Left lung (tissue), 10 donors: ENCODE results near the gene DPYD. TPM values are rescaled to one million over a fixed set of nuclear protein-coding genes. Genes with fewer than 3 reads are reported as not detected.

Source experiments
- ATAC-seq: fragments of 200-7000 bp; cut with Tn5 transposase; one replicate; pipeline ENCODE4 v1.9.1; 2020; ENCODE audit warnings: moderate library complexity
- DNase-seq, 4 donors: peaks; one replicate each; pipeline ENCODE4 v3.0.0-alpha.2; 2013 to 2020
- H3K27ac ChIP-seq, 2 donors: fragments of 200-600 bp; sonication (generic) in 1 of 2; one replicate each; pipeline versions ENCODE4 v1.5.0 to v1.8.0; 2020 to 2021
- H3K27me3 ChIP-seq, 2 donors: fragments of 200-600 bp; sonication (generic) in 1 of 2; one replicate each; pipeline versions ENCODE4 v1.5.0 to v1.8.0; 2020 to 2021
- H3K36me3 ChIP-seq, 2 donors: fragments of 200-600 bp; sonication (generic) in 1 of 2; one replicate each; pipeline versions ENCODE4 v1.5.0 to v1.8.0; 2020 to 2021
- H3K4me1 ChIP-seq, 2 donors: fragments of 200-600 bp; one replicate each; pipeline ENCODE4 v1.8.0; 2021
- H3K4me3 ChIP-seq, 2 donors: fragments of 200-600 bp; sonication (generic) in 1 of 2; one replicate each; pipeline versions ENCODE4 v1.5.0 to v1.8.0; 2020 to 2021; ENCODE audit warnings: mild to moderate bottlenecking in 1 of 2
- H3K9me3 ChIP-seq, 2 donors: fragments of 200-600 bp; sonication (generic) in 1 of 2; one replicate each; pipeline versions ENCODE4 v1.5.0 to v1.8.0; 2020 to 2021
- intact Hi-C, 2 donors: fragments of 100-400 bp; cut with DNase I; formaldehyde crosslinking; loops; one replicate each; pipeline versions ENCODE4 v1.11.2 to v1.14.2; 2022
- polyA plus RNA-seq, 6 donors: library from polyadenylated mRNA; unstranded; fragments of 120-200 nt; gene quantifications; one replicate each; pipeline ENCODE4 v1.2.1, GENCODE V29; 2013; ENCODE audit not compliant: insufficient read length in 6 of 6
- total RNA-seq, 2 donors: library from RNA; stranded (reverse); fragmentation: NEBNext Ultra II Directional; extraction: Animal tissue kit (Norgen Biotek cat#: 25700); gene quantifications; one replicate each; pipeline ENCODE4 v1.2.1, GENCODE V29; 2021
- TF ChIP-seq, protein P1 (sequence below), 2 donors: fragments of 200-600 bp; sonication (generic) in 1 of 2; IDR thresholded peaks; one replicate each; pipeline versions ENCODE4 v1.5.0 to v1.8.0; 2021; ENCODE audit warnings: antibody characterized with exemption in 2 of 2
- donor health status: DM: no; HTN: yes; CAD: no.
- donor health status: DM: no; HTN: no; CAD: no.

Gene DPYD
- total and polyA plus RNA-seq, 8 donors, result 21.4 to 106 (median 26.1) TPM

DNA sequence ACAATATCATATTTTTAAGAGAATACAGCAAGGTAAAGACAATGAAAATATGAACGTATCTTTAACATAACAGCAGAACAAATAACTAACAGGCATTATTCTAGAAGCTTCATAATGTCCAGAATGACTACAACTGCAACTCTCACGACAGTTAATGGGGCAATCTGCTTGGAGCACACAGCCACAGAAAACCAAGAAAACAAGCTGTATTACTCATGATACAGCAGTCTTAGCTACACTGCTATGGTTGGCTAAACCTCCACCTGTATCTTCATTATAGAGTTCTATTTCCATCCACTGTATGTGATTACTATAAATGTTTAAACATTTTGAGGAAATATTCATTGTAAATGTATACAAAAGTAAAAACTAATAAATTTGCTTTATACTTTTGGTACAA is 139.9 kb downstream of the DPYD start:
- no peak overlapping the region for H3K27ac ChIP-seq
- TF ChIP-seq, protein P1, sequence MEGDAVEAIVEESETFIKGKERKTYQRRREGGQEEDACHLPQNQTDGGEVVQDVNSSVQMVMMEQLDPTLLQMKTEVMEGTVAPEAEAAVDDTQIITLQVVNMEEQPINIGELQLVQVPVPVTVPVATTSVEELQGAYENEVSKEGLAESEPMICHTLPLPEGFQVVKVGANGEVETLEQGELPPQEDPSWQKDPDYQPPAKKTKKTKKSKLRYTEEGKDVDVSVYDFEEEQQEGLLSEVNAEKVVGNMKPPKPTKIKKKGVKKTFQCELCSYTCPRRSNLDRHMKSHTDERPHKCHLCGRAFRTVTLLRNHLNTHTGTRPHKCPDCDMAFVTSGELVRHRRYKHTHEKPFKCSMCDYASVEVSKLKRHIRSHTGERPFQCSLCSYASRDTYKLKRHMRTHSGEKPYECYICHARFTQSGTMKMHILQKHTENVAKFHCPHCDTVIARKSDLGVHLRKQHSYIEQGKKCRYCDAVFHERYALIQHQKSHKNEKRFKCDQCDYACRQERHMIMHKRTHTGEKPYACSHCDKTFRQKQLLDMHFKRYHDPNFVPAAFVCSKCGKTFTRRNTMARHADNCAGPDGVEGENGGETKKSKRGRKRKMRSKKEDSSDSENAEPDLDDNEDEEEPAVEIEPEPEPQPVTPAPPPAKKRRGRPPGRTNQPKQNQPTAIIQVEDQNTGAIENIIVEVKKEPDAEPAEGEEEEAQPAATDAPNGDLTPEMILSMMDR (IDR thresholded peaks at IDR 0.05), result no peak
- H3K36me3 ChIP-seq, result peaks cover 0 to 4% of the 10 kb centered on the region in 2 donors
- H3K4me3 ChIP-seq, result no peak overlapping the region
- no peaks in the 10 kb centered on the region for H3K27me3 ChIP-seq
- no peaks in the 10 kb centered on the region for H3K9me3 ChIP-seq
- H3K4me1 ChIP-seq, result no peaks in the 10 kb centered on the region
- DNase-seq (no peak), ATAC-seq (no peak)
- intact Hi-C loops, result no loop called here

DNA sequence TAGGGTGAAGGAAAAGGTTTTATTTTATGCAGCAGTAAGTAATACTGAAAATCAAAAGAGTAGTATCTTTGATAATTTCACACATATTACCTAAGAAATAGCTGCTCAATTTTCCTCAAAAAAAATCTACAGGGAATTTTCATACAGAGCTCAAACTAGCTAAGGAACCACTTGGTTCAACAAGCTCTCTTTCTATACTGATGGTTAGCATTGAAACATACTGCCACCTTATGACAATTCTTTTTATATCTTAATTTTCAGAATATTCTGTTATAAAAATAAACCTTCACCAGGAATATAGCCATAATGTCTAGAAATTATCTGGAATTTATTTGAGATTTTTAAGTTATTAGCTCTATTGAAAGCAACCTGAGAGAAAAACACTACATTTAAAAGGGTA is 142.1 kb downstream of the DPYD start:
- DNase-seq (peak in 1 of 4 donors; percentile 5), ATAC-seq (no peak)
- H3K27me3 ChIP-seq, result no peaks in the 10 kb centered on the region
- H3K36me3 ChIP-seq, result peaks cover 0 to 8% of the 10 kb centered on the region in 2 donors
- TF ChIP-seq, protein P1 (IDR thresholded peaks at IDR 0.05), result no peak
- no peak overlapping the region for H3K27ac ChIP-seq
- H3K4me1 ChIP-seq, result no peaks in the 10 kb centered on the region
- intact Hi-C loops, result no loop called here
- H3K9me3 ChIP-seq, result no peaks in the 10 kb centered on the region
- H3K4me3 ChIP-seq, result no peak overlapping the region

DNA sequence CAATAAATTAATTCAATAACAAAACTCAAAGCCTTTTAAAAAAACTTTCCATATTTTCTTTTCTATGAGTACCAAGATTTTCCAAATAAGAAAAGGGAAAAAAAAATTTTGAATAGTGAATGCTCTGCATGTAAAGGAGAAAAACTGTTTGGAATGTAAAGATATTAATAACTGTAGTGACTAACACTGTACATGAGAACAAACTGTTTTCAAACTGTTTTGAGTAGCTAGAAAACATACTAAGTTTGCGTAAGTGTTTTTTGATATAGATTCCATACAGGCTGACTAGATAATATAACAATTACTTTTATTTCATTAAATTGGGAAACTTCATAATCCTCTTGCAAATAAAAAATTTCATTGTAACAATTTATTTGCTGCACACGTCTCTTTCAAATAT is 150.5 kb downstream of the DPYD start:
- TF ChIP-seq, protein P1 (IDR thresholded peaks at IDR 0.05), result no peak
- Histone ChIP-seq H3K27ac (no peak overlapping the region), H3K4me1 (no peaks in the 10 kb centered on the region), H3K4me3 (no peak overlapping the region), H3K27me3 (no peaks in the 10 kb centered on the region), H3K9me3 (peaks cover 0 to 2% of the 10 kb centered on the region in 2 donors), H3K36me3 (peaks cover 0 to 4% of the 10 kb centered on the region in 2 donors)
- no peak for ATAC-seq
- no peak for DNase-seq
- intact Hi-C loops, result no loop called here

DNA sequence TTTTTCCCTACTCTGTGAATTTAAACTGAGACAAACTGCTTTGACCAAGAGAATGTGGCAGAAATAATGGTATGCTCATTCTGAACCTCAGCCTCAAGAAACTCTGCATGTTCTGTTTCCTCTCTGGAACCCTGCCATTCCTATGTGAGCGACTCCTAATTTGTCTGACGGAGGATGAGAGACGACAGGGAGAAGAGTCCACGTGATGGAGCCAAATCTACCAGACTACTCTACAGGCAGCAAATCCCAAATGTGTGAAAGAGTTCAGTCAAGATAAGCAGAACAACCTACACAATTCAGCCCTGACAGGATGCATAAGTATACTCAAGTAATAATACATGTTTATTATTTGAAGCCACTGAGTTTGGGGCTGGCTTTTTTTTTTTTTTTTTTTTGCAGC is 153.5 kb downstream of the DPYD start:
- intact Hi-C loops, result no loop called here
- TF ChIP-seq, protein P1 (IDR thresholded peaks at IDR 0.05), result no peak
- Histone ChIP-seq H3K27me3 (no peaks in the 10 kb centered on the region), H3K36me3 (no peaks in the 10 kb centered on the region), H3K9me3 (no peaks in the 10 kb centered on the region), H3K27ac (no peak overlapping the region), H3K4me1 (no peaks in the 10 kb centered on the region), H3K4me3 (no peak overlapping the region)
- ATAC-seq (no peak), DNase-seq (peak in 2 of 4 donors; percentile 3 to 10)

DNA sequence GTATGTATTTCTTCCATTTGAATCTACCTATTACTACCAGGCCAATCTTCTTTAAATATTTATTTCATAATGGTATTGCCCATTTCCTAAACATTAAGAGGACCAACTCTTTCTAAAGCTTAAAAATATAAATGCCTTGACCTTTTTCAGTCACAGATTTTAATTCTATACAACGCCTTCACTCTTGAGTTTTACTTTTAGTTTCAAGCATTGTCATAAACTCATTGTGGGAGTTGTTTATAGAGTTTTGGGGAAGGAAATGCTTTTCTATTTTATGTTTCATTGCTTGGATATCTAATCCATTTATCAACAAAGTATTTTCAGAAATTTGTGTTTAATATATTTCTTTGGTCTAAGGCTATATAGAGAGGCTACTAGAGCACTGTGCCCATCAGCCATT is 155.8 kb downstream of the DPYD start:
- intact Hi-C loops, result no loop called here
- H3K4me1 ChIP-seq, result no peaks in the 10 kb centered on the region
- ATAC-seq (no peak), DNase-seq (no peak)
- H3K27ac ChIP-seq, result no peak overlapping the region
- H3K9me3 ChIP-seq, result peaks cover 0 to 6% of the 10 kb centered on the region in 2 donors
- no peak overlapping the region for H3K4me3 ChIP-seq
- H3K27me3 ChIP-seq, result no peaks in the 10 kb centered on the region
- no peaks in the 10 kb centered on the region for H3K36me3 ChIP-seq
- TF ChIP-seq, protein P1 (IDR thresholded peaks at IDR 0.05), result no peak
